ENCODE data around the gene C16orf96.

DNA sequence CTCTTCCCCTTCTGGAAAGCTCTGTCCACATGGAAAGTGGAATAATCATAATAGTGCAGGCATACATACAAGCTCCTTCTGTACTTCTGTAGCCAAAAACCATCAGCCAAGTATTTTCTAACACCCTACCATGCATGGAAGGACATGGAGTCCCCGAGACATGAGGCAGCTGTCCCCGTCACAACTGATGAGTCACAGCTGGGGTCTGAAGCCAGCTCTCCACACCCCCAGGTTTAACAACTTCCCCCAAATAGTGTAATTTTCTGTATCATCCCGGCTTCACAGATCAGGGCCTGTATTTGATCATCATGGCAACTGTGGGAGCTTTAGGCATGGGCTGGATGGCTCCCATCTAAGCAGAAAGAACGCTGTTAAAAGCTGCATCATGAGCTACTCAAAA, 16.6 kb downstream of the C16orf96 start:
- TF ChIP-seq EZH2phosphoT487 (IDR thresholded peaks at IDR 0.05; ENCODE audit: insufficient read depth, low read depth) (no peak), EZH2 (IDR thresholded peaks at IDR 0.05; ENCODE audit: insufficient read depth, poor library complexity, severe bottlenecking) (no peak)

Data from GM23248 (cell line).